ENCODE measurements around the gene TMEM134. TPM values are rescaled to one million over a fixed set of nuclear protein-coding genes. Genes with fewer than 3 reads are reported as not detected.

The TMEM134 gene
- total and polyA plus RNA-seq, 2 of the 4 experiments (the other 2 are of a cell fraction): 12.5 to 55.0 TPM

GRCh38 chr11:67411785-67412152 is 57.3 kb downstream of the TMEM134 start:
- H2AFZ ChIP-seq (replicated peaks; ENCODE audit: low read length, poor library complexity): no peak overlapping the region
- no peak overlapping the region for H3K23ac ChIP-seq (ENCODE audit: low read depth, low read length)
- no peaks in the 10 kb centered on the region for H3K79me1 ChIP-seq (ENCODE audit: low read depth in 1 of 2, low read length in 2 of 2)
- no TSS peak for BruUV-seq (replicated peaks)
- DNase-seq: no peak
- H2BK5ac ChIP-seq (ENCODE audit: low read depth, low read length, poor library complexity, severe bottlenecking): no peak overlapping the region
- TF ChIP-seq RCOR1 (IDR thresholded peaks at IDR 0.05; ENCODE audit: insufficient replicate concordance, low read length): no peak
- TF ChIP-seq RFX5 (IDR thresholded peaks at IDR 0.05; ENCODE audit: low read depth, low read length): no peak
- TF ChIP-seq MXI1 (IDR thresholded peaks at IDR 0.05; ENCODE audit: borderline replicate concordance, low read depth, low read length): no peak
- no peak for TF ChIP-seq CHD1 (IDR thresholded peaks at IDR 0.05; ENCODE audit: low read depth, low read length)
- no peak for TF ChIP-seq MAZ (IDR thresholded peaks at IDR 0.05; ENCODE audit: borderline replicate concordance, low read depth, low read length)
- no peak for TF ChIP-seq FOS (IDR thresholded peaks at IDR 0.05; ENCODE audit: low read depth, low read length)
- TF ChIP-seq SMC3 (IDR thresholded peaks at IDR 0.05; ENCODE audit: low read depth, low read length): no peak
- TF ChIP-seq CTCF (conservative IDR thresholded peaks at IDR 0.05; ENCODE audit: low read depth, low read length): no peak
- no peak for TF ChIP-seq RAD21 (IDR thresholded peaks at IDR 0.05; ENCODE audit: low read length)
- no peak for TF ChIP-seq ELK1 (IDR thresholded peaks at IDR 0.05; ENCODE audit: borderline replicate concordance, low read depth, low read length)
- TF ChIP-seq POLR2A (IDR thresholded peaks at IDR 0.05; ENCODE audit: low read depth, low read length): no peak
- no peak for TF ChIP-seq USF2 (IDR thresholded peaks at IDR 0.05; ENCODE audit: low read depth, low read length)
- TF ChIP-seq MAFK (IDR thresholded peaks at IDR 0.05; ENCODE audit: low read depth, low read length): no peak
- no peak for TF ChIP-seq NFE2L2 (IDR thresholded peaks at IDR 0.05; ENCODE audit: low read depth, low read length)
- TF ChIP-seq BHLHE40 (IDR thresholded peaks at IDR 0.05; ENCODE audit: low read depth, low read length): no peak
- no peak for TF ChIP-seq CEBPB (IDR thresholded peaks at IDR 0.05; ENCODE audit: low read depth, low read length)
- H2AK9ac ChIP-seq (replicated peaks; ENCODE audit: low read depth, low read length, poor library complexity): no peak overlapping the region
- CTCF ChIA-PET: no interaction called here
- dilution Hi-C loops (cut with HindIII; ENCODE audit: low sequenced_read_pairs, unreplicated experiment) (no loop called here), intact Hi-C loops (cut with micrococcal nuclease) (no loop called here), in situ Hi-C loops (cut with MboI; ENCODE audit: low sequenced_read_pairs) (no loop called here)
- no peak overlapping the region for H2BK15ac ChIP-seq (ENCODE audit: low read depth, low read length)
- H3K56ac ChIP-seq (ENCODE audit: extremely low read depth, insufficient read depth, low read length): no peak overlapping the region
- H3K36me3 ChIP-seq (ENCODE audit: control insufficient read depth, insufficient read depth, low read length): no peaks in the 10 kb centered on the region
- no peaks in the 10 kb centered on the region for H4K20me1 ChIP-seq (ENCODE audit: insufficient read depth, low read length)
- H2BK120ac ChIP-seq (ENCODE audit: low read depth, low read length): no peak overlapping the region
- no peak overlapping the region for H3K27ac ChIP-seq (ENCODE audit: insufficient read depth, low read length)
- H3K4me3 ChIP-seq (ENCODE audit: insufficient read depth, low read depth, low read length): no peak overlapping the region
- H3K4me1 ChIP-seq (ENCODE audit: control insufficient read depth, insufficient read depth, low read length): no peaks in the 10 kb centered on the region
- no peak overlapping the region for H4K8ac ChIP-seq (ENCODE audit: low read depth in 2 of 2, low read length in 2 of 2)
- no peaks in the 10 kb centered on the region for H3K9me1 ChIP-seq (ENCODE audit: insufficient read depth, low read length)
- no peak for ATAC-seq (ENCODE audit: low read depth)
- H3K27me3 ChIP-seq (ENCODE audit: control insufficient read depth, insufficient read depth, low read length): peaks cover 61% of the 10 kb centered on the region
- H2AK5ac ChIP-seq (ENCODE audit: low read depth, low read length): no peak overlapping the region
- 82% methylated on average over 6 of the region's 7 CpGs; no CpG with 5 or more reads in 1 of the 2 experiments for WGBS, 2 experiments (ENCODE audit: extremely low coverage in 2 of 2, insufficient read length in 1 of 2)
- no peak overlapping the region for H3K14ac ChIP-seq (replicated peaks; ENCODE audit: low read depth, low read length)
- H3K4me2 ChIP-seq (ENCODE audit: low read depth, low read length): no peak overlapping the region
- no peak overlapping the region for H3K9ac ChIP-seq (ENCODE audit: low read depth, low read length)
- no peak overlapping the region for H3K4ac ChIP-seq (ENCODE audit: low read depth, low read length)
- no peaks in the 10 kb centered on the region for H3K9me3 ChIP-seq (ENCODE audit: control insufficient read depth, insufficient read depth, low read length)
- H2BK20ac ChIP-seq (ENCODE audit: low read depth, low read length): no peak overlapping the region
- H4K5ac ChIP-seq (ENCODE audit: low read depth, low read length): no peak overlapping the region
- H4K91ac ChIP-seq (ENCODE audit: insufficient read depth, low read depth, low read length): no peak overlapping the region
- no peak overlapping the region for H3K18ac ChIP-seq (ENCODE audit: low read depth, low read length)
- POLR2A ChIA-PET (ENCODE audit: unreplicated experiment): no interaction called here

Measured in IMR-90 (cell line).